Breast epithelium (tissue), 3 donors: ENCODE measurements around the gene NUCKS1.

Source experiments
- POLR2AphosphoS5 ChIP-seq, 3 donors: sonication (generic); formaldehyde crosslinking; IDR thresholded peaks; one replicate each; pipeline ENCODE4 v1.6.1; 2017; ENCODE audit warnings: antibody characterized with exemption in 3 of 3
- TF ChIP-seq, protein P1 (sequence below), 3 donors: fragments of 450-650 bp; IDR thresholded peaks; one replicate each; pipeline ENCODE4 v1.5.1; 2016 to 2017; ENCODE audit warnings: antibody characterized with exemption in 3 of 3, mild to moderate bottlenecking in 3 of 3, moderate library complexity in 3 of 3

DNA sequence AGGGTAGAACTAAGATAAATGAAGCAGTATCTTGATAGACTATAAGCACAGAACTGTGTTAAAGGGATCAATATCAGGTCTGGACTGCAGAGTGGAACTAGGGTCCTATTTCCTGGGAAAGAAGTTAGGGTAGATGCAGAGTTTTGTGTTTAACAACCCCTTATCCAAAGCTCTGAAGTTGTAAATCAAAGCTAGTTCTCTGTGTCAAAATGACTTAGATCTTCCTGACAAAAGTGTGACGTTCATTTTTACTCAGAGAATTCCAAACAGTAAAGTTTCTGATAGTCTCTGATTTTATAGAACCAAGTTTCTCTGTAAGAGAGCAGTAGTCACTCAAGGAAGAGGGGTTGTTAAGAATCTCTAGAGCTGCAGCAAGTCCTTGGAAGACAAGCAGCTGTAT is 8.3 kb downstream of the NUCKS1 start:
- TF ChIP-seq, protein P1, sequence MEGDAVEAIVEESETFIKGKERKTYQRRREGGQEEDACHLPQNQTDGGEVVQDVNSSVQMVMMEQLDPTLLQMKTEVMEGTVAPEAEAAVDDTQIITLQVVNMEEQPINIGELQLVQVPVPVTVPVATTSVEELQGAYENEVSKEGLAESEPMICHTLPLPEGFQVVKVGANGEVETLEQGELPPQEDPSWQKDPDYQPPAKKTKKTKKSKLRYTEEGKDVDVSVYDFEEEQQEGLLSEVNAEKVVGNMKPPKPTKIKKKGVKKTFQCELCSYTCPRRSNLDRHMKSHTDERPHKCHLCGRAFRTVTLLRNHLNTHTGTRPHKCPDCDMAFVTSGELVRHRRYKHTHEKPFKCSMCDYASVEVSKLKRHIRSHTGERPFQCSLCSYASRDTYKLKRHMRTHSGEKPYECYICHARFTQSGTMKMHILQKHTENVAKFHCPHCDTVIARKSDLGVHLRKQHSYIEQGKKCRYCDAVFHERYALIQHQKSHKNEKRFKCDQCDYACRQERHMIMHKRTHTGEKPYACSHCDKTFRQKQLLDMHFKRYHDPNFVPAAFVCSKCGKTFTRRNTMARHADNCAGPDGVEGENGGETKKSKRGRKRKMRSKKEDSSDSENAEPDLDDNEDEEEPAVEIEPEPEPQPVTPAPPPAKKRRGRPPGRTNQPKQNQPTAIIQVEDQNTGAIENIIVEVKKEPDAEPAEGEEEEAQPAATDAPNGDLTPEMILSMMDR (IDR thresholded peaks at IDR 0.05), result no peak
- TF ChIP-seq POLR2AphosphoS5 (IDR thresholded peaks at IDR 0.05), result no peak
